NOMO-1 (cell line): Measurements from ENCODE around the gene LAMA2.

Experiments used
- DNase-seq, 2 experiments: peaks; one replicate each; lab custom pipeline; 2025; ENCODE audit not compliant: unreplicated experiment in 2 of 2; lab: John Stamatoyannopoulos, UW

The LAMA2 gene

GRCh38 chr6:129475477-129476247, 592.7 kb downstream of the LAMA2 start:
- no peak for DNase-seq

GRCh38 chr6:129476248-129476564, 593.3 kb downstream of the LAMA2 start:
- DNase-seq = no peak

GRCh38 chr6:129476810-129477209, 593.9 kb downstream of the LAMA2 start:
- DNase-seq = no peak

GRCh38 chr6:129478379-129478778, 595.4 kb downstream of the LAMA2 start:
- no peak for DNase-seq

GRCh38 chr6:129481706-129482105, 598.8 kb downstream of the LAMA2 start:
- no peak for DNase-seq

- DNase-seq = no peak
Measured at GRCh38 chr6:129485746-129486145, 602.8 kb downstream of the LAMA2 start.

GRCh38 chr6:129486327-129486726, 603.4 kb downstream of the LAMA2 start:
- no peak for DNase-seq

- no peak for DNase-seq
Measured at GRCh38 chr6:129488313-129488712, 605.4 kb downstream of the LAMA2 start.

- no peak for DNase-seq
Measured at GRCh38 chr6:129489215-129489765, 606.4 kb downstream of the LAMA2 start.

- DNase-seq = peak; percentile 69 to 85
Measured at GRCh38 chr6:129490521-129491255, 607.8 kb downstream of the LAMA2 start.

GRCh38 chr6:129491436-129491835, 608.5 kb downstream of the LAMA2 start:
- no peak for DNase-seq

GRCh38 chr6:129492260-129492659, 609.3 kb downstream of the LAMA2 start:
- DNase-seq = no peak

- no peak for DNase-seq
Measured at GRCh38 chr6:129493354-129493902, 610.5 kb downstream of the LAMA2 start.

GRCh38 chr6:129494099-129494498, 611.2 kb downstream of the LAMA2 start:
- no peak for DNase-seq

GRCh38 chr6:129494586-129494985, 611.6 kb downstream of the LAMA2 start:
- no peak for DNase-seq

- DNase-seq = no peak
Measured at GRCh38 chr6:129495652-129496051, 612.7 kb downstream of the LAMA2 start.

- DNase-seq = no peak
Measured at GRCh38 chr6:129497481-129498441, 614.8 kb downstream of the LAMA2 start.

GRCh38 chr6:129498541-129498940, 615.6 kb downstream of the LAMA2 start:
- DNase-seq = no peak

GRCh38 chr6:129498950-129499842, 616.3 kb downstream of the LAMA2 start:
- DNase-seq = peak; percentile 10 to 62

GRCh38 chr6:129499843-129500219, 616.9 kb downstream of the LAMA2 start:
- no peak for DNase-seq
